OCI-LY1 (cell line): ENCODE measurements around the gene SEZ6.

Source experiments
- CTCF ChIP-seq: fragments of 200-600 bp; sonication (generic), shearing (Covaris generic); IDR thresholded peaks from 2 replicates; pipeline ENCODE4 v1.5.1; 2017; ENCODE audit warnings: mild to moderate bottlenecking, antibody characterized with exemption, low read length, moderate library complexity, mixed read lengths
- EZH2 ChIP-seq: fragments of 200-600 bp; sonication (generic), shearing (Covaris generic); IDR thresholded peaks from 2 replicates; pipeline ENCODE4 v1.8.0; 2017; ENCODE audit warnings: borderline replicate concordance, mixed run types, mild to moderate bottlenecking, antibody characterized with exemption, low read length, moderate library complexity, mixed read lengths

- TF ChIP-seq CTCF (no peak), EZH2 (no peak)
These were observed 1.6 kb upstream of the SEZ6 start for GRCh38 chr17:29007456-29007855.
